GM18873 (cell line): ENCODE data around the gene AIF1.
"Not testable (repeated sequence)": the region's sequence is repeated elsewhere in the genome, so short reads cannot be mapped to it uniquely, and the experiment has no call there.

Experiments
- ATAC-seq: cut with Tn5 transposase; IDR thresholded peaks from one replicate; pipeline ENCODE4 v1.9.1; 2021; ENCODE audit warnings: mild to moderate bottlenecking, moderate library complexity, moderate number of reproducible peaks; ENCODE audit not compliant: unreplicated experiment, low FRiP score

The AIF1 gene

GRCh38 chr6:31580438-31580740 lies 34.6 kb upstream of the AIF1 start:
- ATAC-seq, result no peak

DNA sequence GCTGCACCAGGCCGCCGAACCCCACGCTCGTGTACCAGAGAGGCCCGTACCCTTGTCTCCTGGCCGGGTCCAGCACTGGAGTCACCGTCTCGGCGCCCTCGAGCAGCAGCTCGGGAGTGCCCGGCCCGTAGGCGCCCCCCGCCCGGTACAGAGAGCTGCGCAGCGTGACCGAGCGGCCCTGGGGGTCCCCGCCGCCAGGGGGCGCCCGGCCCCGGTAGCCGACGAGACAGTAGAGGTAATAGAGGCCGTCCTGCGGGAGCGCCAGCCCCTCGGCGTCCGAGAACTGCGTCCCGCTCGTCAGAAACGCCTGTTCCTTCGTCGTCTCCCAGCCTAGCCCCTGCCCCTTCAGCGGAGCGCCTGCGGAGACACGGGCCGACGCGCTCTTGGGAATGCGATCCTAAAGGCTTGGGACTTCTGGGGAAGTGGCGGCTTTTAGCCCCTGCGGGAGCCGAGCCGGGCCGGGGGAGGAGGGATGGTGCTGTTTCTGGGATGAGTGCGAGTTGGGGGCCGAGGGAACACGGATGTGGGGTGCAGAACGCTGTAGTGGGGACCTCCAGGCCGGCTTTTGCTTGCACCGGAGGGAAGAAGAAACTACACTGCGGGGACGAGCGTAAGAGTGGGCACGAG lies 34.1 kb upstream of the AIF1 start:
- ATAC-seq, result no peak

DNA sequence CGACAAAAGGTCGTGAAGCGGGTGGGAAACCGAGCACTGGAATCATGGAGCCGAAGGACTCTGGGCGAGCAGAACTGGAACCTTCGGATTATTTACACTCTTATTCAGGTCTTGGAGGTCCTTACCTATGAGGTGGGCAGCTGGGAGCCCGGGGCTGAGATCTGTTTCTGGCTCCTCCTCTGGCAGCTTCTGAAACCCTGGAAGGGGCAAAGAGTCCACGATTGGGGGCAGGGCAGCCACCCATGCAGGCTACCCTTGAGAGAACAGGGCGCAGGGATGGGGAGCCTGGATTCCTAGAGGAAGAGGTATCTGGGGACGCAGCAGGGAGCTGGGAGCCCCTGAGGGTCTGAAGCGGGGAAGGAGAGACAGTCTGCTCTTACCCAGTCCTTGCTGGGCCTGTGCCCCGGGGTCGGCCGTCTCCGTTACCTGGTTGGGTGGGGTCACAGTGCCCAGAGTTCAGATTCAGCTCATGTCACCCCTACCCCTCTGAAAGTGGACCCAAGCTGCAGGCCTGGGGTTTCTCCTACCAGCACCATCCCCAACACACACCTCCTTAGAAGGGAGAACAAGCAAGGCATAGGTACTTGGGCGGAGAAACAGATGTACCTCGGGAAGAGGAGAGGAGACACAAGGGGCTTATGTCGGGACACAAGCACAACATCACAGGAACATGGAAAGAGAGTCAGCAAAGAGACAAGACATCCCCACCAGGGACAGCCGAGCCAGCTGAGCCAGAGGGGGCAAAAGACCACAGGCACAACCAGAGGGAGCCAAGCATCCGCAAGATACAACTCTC lies 33.4 kb upstream of the AIF1 start:
- ATAC-seq, result no peak

DNA sequence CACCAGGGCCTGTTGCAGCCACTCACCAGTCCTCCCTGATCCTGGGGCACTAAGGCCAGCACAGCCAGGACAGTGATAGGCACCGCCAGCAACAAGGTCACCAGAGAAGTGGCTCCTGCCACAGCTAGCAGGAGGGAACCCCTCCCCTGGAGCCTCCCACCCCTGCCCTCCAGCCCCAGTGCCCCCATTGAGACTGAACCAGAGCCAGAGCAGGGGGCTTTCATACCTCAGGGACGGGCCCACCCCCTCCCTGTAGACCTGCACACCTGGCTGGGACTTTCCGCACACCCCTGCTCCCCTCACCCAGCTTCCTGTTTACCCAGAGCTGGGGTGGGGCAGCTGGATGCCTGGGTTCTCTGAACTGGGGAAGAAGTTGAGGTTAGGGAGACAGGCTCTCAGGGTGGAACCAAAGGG lies 32.8 kb upstream of the AIF1 start, which contains the start of gene LTB:
LTB (minus strand) TSS at position 195 of the 414 bp plus-strand sequence; CDS start at position 188, 7 bp downstream.
- no peak for ATAC-seq

DNA sequence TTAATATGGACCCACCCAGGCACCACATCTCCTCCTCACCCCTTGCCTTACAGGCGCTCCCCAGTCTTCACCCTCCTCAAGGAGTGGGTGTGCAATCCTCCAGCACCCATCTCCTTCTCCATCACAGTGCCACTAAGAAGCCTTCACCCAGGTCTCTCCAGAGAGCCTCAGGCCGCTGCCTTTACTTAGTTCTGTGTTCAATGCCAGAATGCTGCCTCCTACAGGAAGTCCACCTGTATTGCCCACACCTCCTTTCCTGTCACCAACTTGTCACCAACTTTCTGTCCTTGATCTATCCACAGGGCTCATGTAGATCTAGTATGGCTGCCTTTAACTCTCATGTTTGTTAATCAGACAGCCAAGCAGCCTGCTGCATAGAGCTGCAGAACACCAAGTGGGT lies 29.5 kb upstream of the AIF1 start:
- ATAC-seq, result no peak

DNA sequence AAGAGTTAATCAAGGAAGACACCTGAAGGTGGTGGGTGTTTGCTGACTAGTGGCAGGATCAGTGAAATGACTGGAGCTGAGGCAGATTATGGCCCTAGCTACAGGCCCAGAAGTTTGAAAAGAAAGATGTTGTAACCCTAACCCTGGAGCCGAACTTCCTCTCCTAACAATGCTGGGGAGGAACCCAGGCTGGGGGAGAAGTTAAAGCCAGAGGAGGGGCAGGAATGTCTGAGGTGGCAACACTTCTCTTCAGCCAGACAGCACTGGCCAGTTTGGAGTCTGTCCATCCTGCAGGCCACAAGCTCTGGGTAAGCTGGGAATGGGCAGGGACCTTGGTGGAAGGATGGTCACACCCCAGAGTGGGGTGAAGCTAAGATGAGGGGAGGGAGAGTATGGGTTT lies 29.0 kb upstream of the AIF1 start, which contains the start of gene LST1:
LST1 (plus strand) TSS at position 270 of the 400 bp plus-strand sequence. CDS start 1,023 bp downstream, outside the sequence.
- ATAC-seq, result no peak

DNA sequence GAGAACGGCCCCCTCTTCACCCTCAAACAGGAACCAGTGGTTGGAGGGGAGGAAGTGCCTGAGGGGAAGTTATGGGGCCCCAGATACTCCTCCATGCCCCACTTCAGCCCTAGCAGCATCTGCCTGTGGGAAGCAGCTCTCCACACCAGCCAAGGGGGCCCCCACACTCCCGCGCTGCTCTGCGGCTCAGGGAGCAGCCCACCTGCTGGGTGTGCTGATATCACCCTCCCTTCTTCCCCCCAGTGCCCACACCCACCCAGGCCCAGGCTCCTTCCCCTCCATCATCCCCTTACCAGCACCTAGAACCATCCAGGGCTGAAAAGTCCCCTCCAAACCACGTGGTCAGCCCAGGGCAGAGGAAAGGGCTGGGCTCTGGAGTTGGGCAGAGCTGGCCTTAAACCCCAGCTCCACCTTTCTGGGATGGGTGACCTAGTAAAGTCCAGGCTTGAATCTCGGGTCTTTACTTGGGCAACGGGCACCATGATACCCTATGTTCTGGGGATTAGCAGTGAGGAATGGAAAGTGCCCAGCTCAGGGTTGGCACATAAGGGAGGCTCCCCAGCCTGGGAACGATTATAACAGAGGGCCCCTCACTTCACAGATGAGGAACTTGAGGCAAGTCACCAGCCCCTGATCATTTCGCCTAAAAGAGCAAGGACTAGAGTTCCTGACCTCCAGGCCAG lies 28.3 kb upstream of the AIF1 start:
- ATAC-seq, result no peak

GRCh38 chr6:31587791-31588777 lies 26.9 kb upstream of the AIF1 start:
- no peak for ATAC-seq

DNA sequence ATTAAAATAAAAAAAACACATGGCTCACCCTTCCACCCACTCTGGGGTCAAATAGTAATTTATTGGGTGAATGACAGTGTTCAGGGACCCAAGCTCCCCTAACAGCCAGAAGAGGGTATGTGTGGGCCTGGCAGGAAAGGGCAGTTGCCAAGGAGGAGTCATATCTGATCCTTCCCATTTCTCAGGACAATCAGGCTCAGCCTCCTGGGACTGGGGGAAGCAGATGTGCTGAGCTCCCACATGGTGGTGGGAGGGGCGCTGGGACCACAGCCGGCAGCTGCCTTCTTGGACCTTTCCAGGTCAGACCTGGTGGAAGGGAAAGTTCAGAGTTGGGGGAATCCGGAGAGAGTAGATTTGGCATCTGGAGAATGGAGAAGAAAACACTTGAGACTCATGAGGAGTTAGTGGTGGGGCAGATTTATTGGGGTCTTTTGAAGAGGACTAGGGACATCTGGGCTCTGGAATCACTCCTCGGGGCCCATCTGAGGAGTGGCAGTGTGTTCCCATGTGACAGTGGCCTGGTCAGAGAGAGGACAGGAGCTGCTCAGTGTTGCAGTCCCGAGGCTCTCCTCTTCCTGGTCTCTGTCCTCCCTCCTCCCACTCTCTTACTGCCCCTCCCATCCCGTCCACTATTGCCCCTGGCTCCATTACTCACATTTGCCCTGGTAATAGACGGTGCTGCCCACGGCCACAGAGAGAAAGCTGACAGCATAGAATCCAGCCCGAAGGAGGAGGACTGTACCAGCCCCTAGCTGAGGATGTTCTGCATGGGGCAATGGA lies 26.0 kb upstream of the AIF1 start:
- ATAC-seq, result no peak

GRCh38 chr6:31590691-31591090 lies 24.3 kb upstream of the AIF1 start:
- not testable (repeated sequence) for ATAC-seq

GRCh38 chr6:31592396-31592771 lies 22.6 kb upstream of the AIF1 start:
- ATAC-seq, result no peak

- no peak for ATAC-seq
Observed at GRCh38 chr6:31597006-31597405, 18.0 kb upstream of the AIF1 start.

GRCh38 chr6:31607317-31607716 lies 7.7 kb upstream of the AIF1 start:
- ATAC-seq, result no peak

DNA sequence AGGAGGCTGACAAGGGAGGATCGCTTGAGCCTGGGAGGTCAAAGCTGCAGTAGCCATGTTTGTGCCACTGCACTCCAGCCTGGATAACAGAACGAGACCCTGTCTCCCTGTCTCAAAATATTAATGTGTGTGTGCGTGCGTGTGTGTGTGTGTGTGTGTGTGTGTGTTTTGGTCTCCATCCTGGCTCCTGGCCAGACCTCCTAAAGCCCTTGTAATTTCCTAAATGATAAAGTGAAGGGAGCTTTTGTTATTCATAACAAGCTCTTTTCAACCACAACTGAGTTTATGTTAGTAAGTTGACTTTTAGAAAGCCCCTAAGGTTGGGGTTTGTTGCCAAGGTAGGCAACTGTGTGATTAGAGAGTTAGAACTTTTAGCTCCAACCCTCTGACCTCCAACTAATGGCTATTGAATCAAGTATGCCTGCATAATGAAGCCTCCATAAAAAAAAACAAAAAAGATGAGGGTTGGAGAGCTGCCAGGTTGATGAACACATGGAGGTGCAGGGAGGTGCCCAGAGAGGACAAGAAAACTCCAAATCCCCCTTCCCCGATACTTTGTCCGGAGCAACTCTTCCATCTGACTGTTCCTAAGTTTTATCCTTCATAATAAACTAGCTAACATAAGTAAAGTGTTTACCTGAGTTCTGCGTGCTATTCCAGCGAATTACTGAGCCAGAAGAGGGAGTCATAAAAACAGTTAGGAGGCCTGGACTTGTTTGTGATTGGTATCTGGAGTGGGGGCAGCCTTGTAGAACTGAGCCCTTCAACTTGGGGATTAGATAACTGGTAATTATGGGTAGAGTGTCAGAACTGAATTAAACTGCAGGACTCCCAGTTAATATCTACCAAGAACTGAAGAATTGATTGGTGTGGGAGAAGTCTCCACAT lies 5.3 kb upstream of the AIF1 start:
- no peak for ATAC-seq

DNA sequence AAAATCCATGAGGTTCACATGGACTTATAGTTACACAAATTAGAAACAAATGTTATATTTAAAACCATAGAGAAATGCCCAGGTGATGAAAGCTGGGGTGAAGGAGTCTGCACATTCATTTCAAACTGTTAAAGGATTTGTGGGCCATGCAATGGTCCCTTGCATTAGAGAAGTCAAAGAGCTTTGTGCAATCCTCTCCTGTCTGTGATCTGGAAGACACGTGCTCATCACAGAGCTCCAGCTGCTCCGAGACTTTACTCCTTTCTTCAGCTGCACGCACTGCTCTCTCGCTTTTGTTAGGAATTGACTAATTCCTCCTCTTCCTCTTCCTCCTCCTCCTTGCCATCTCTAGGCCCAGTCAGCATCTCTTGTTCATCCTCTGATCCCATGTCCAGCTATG lies 4.1 kb upstream of the AIF1 start:
- no peak for ATAC-seq

GRCh38 chr6:31614075-31614619 lies 887 bp upstream of the AIF1 start:
- no peak for ATAC-seq

DNA sequence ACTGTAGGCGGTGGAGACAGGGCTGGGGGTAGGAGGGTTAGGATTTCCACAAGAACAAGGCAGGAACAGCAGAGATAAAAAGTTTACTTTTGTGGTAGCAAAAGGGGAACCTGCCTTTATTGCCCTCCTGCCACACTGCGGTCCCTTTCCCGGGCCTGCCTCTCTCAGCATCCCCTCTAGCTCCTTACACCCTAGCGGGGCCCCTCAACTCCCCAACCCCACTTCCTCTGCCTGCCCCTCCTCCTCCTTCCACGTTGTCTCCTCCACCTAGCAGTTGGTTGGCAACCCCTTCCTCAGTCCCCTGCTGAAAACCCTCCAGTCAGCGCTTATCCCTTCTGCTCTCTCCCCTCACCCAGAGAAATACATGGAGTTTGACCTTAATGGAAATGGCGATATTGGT lies 714 bp downstream of the AIF1 start:
- no peak for ATAC-seq

DNA sequence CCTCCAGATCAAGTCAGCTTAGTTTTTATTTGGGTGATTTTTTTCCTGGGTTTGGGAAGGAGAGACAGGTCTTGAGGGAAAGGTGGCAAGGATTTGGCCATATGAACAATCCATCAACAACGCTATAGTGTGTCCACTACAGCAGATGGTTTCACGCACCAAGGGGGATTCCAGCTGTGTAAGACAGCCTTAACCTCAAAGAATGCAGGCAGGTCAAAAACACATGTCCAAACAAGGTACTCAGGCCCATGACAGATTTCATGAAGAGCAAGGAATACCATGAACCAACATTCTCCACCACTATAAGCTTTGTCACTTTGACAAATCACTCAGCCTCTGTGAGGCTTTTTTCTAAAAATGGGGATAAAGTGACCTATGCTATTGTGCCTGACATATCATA lies 2.0 kb downstream of the AIF1 start:
- no peak for ATAC-seq
